ENCODE measurements around the gene NTM.

Gene NTM

GRCh38 chr11:131870305-131870704, 499.9 kb downstream of the NTM start:
- no peak for TF ChIP-seq CTCF (IDR thresholded peaks at IDR 0.05; ENCODE audit: poor library complexity, severe bottlenecking)
- Histone ChIP-seq H3K36me3 (ENCODE audit: low read depth) (no peaks in the 10 kb centered on the region), H3K4me3 (ENCODE audit: severe bottlenecking) (no peak overlapping the region), H3K27ac (ENCODE audit: poor library complexity, severe bottlenecking) (no peak overlapping the region), H3K27me3 (ENCODE audit: insufficient read depth, poor library complexity, severe bottlenecking) (no peaks in the 10 kb centered on the region), H3K4me1 (ENCODE audit: insufficient read depth, poor library complexity, severe bottlenecking) (no peaks in the 10 kb centered on the region), H3K9me3 (ENCODE audit: severe bottlenecking) (no peaks in the 10 kb centered on the region)
- DNase-seq (ENCODE audit: low spot score): no peak
- no peak for ATAC-seq (ENCODE audit: low read depth)

- Histone ChIP-seq H3K27me3 (ENCODE audit: insufficient read depth, poor library complexity, severe bottlenecking) (no peaks in the 10 kb centered on the region), H3K36me3 (ENCODE audit: low read depth) (no peaks in the 10 kb centered on the region), H3K4me1 (ENCODE audit: insufficient read depth, poor library complexity, severe bottlenecking) (no peaks in the 10 kb centered on the region), H3K9me3 (ENCODE audit: severe bottlenecking) (no peaks in the 10 kb centered on the region), H3K4me3 (ENCODE audit: severe bottlenecking) (no peak overlapping the region), H3K27ac (ENCODE audit: poor library complexity, severe bottlenecking) (no peak overlapping the region)
- no peak for TF ChIP-seq CTCF (IDR thresholded peaks at IDR 0.05; ENCODE audit: poor library complexity, severe bottlenecking)
- no peak for ATAC-seq (ENCODE audit: low read depth)
- DNase-seq (ENCODE audit: low spot score): no peak
These were observed 500.6 kb downstream of the NTM start for GRCh38 chr11:131871006-131871405.

DNA sequence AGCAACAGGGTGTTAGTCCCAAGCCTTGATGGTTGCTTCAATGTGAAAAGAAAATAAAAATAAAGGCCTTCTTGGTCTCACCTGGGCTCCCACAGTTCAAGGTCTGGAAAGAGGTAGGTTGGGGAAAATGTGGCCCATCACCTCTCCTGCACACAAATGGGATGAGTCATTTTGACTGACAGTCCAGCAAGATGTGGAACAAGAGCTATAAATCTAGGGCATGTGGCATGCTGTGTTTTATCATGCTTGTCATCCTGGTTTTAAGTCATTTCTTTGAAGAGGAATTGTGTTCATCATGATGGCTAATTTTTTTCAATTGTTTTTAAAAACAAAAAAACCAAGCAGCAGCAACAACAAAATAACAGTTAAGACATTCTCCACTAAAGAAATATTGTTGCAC, 503.7 kb downstream of the NTM start:
- ATAC-seq (ENCODE audit: low read depth): 0 out of 3 replicates have a peak, but pooled peaks have one; percentile 44
- no peak overlapping the region for H3K27ac ChIP-seq (ENCODE audit: poor library complexity, severe bottlenecking)
- H3K27me3 ChIP-seq (ENCODE audit: insufficient read depth, poor library complexity, severe bottlenecking): no peaks in the 10 kb centered on the region
- H3K4me1 ChIP-seq (ENCODE audit: insufficient read depth, poor library complexity, severe bottlenecking): no peaks in the 10 kb centered on the region
- no peak for DNase-seq (ENCODE audit: low spot score)
- H3K36me3 ChIP-seq (ENCODE audit: low read depth): no peaks in the 10 kb centered on the region
- no peak overlapping the region for H3K4me3 ChIP-seq (ENCODE audit: severe bottlenecking)
- no peaks in the 10 kb centered on the region for H3K9me3 ChIP-seq (ENCODE audit: severe bottlenecking)
- no peak for TF ChIP-seq CTCF (IDR thresholded peaks at IDR 0.05; ENCODE audit: poor library complexity, severe bottlenecking)

DNA sequence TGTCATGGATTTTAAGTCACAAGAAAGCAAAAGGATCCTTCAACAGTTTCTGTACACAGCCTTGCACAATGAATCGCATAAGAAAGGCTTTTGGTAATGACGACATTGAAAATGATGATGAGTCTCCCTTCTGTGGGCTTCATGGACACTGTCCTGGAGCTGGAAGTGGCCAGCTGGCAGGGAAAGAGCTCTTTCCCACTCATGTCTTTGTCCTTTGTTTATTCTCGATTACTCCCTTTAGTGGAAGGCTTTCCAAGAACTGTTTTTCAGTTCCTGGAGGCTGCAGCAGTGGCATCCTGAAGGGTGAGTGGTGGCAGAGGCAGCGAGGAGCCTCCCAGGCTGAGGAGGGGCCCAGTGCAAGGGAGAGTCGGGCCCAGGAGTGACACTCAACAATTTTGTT, 505.2 kb downstream of the NTM start:
- DNase-seq (ENCODE audit: low spot score) (no peak), ATAC-seq (ENCODE audit: low read depth) (no peak)
- H3K4me3 ChIP-seq (ENCODE audit: severe bottlenecking): no peak overlapping the region
- H3K27ac ChIP-seq (ENCODE audit: poor library complexity, severe bottlenecking): no peak overlapping the region
- H3K27me3 ChIP-seq (ENCODE audit: insufficient read depth, poor library complexity, severe bottlenecking): no peaks in the 10 kb centered on the region
- no peaks in the 10 kb centered on the region for H3K4me1 ChIP-seq (ENCODE audit: insufficient read depth, poor library complexity, severe bottlenecking)
- no peaks in the 10 kb centered on the region for H3K9me3 ChIP-seq (ENCODE audit: severe bottlenecking)
- TF ChIP-seq CTCF (IDR thresholded peaks at IDR 0.05; ENCODE audit: poor library complexity, severe bottlenecking): no peak
- H3K36me3 ChIP-seq (ENCODE audit: low read depth): no peaks in the 10 kb centered on the region

DNA sequence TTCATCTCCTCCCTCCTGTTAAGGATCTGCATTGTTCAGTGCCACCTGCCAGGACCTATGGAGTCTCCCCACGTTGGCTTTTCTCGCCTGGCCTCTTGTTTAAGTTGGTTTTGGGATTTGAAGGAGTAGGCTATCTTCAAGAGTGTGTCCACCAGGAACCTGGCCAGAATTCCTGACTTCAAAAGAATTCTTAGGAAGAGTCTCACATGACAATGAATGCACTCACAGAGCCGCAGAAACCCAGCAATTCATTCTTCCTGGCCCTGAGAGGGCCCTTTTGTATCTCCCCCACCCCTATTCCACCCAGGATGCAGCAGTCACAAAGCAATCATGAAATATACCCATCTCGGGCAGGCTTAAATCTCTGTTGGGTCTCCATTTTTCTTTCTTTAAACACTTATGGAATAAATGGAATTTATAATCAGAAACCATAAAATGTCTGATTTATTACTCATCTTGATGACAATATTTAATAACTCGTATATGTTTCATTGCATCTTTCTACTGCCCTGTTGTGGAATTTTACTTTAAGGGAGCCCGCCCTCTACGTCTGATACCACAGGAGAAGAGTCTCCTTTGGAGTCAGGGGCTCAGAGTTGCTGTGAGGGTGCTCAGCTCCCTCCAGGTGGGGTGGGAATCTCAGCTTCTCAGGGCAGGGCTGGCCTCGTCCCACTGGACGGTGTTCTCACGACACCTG, 507.0 kb downstream of the NTM start:
- no peak for DNase-seq (ENCODE audit: low spot score)

More for the DNA sequence above, 507.0 kb downstream of the NTM start:
- Histone ChIP-seq H3K27ac (ENCODE audit: poor library complexity, severe bottlenecking) (no peak overlapping the region), H3K36me3 (ENCODE audit: low read depth) (no peaks in the 10 kb centered on the region), H3K4me1 (ENCODE audit: insufficient read depth, poor library complexity, severe bottlenecking) (no peaks in the 10 kb centered on the region), H3K9me3 (ENCODE audit: severe bottlenecking) (no peaks in the 10 kb centered on the region), H3K27me3 (ENCODE audit: insufficient read depth, poor library complexity, severe bottlenecking) (no peaks in the 10 kb centered on the region), H3K4me3 (ENCODE audit: severe bottlenecking) (no peak overlapping the region)
- ATAC-seq (ENCODE audit: low read depth): no peak
- no peak for TF ChIP-seq CTCF (IDR thresholded peaks at IDR 0.05; ENCODE audit: poor library complexity, severe bottlenecking)
